Lower lobe of right lung (tissue), 2 donors: ENCODE measurements around the gene TAX1BP1. TPM values are rescaled to one million over a fixed set of nuclear protein-coding genes. Genes with fewer than 3 reads are reported as not detected.

ENCODE experiments used
- ATAC-seq, 2 donors: fragments of 200-7000 bp; cut with Tn5 transposase; one replicate each; pipeline ENCODE4 v1.9.1; 2020 to 2022; ENCODE audit warnings: mild to moderate bottlenecking in 2 of 2, moderate library complexity in 2 of 2
- DNase-seq: peaks from one replicate; pipeline ENCODE4 v3.0.0-alpha.2; 2020
- H3K27ac ChIP-seq: fragments of 200-600 bp; one replicate; pipeline ENCODE4 v1.8.0; 2022
- H3K27me3 ChIP-seq: fragments of 200-600 bp; one replicate; pipeline ENCODE4 v1.8.0; 2022; ENCODE audit warnings: low read depth
- H3K36me3 ChIP-seq: fragments of 200-600 bp; one replicate; pipeline ENCODE4 v1.8.0; 2022; ENCODE audit warnings: mild to moderate bottlenecking
- H3K4me1 ChIP-seq: fragments of 200-600 bp; one replicate; pipeline ENCODE4 v1.8.0; 2022
- H3K4me3 ChIP-seq: fragments of 200-600 bp; one replicate; pipeline ENCODE4 v1.8.0; 2022; ENCODE audit warnings: mild to moderate bottlenecking
- H3K9me3 ChIP-seq: fragments of 200-600 bp; one replicate; pipeline ENCODE4 v1.8.0; 2022
- intact Hi-C: fragments of 100-400 bp; cut with DNase I; formaldehyde crosslinking; loops from one replicate; pipeline ENCODE4 v1.11.0; 2022
- total RNA-seq: library from RNA; stranded (reverse); fragmentation: NEBNext Ultra II Directional; extraction: Animal tissue kit (Norgen Biotek cat#: 25700); gene quantifications from one replicate; pipeline ENCODE4 v1.2.1, GENCODE V29; 2021
- TF ChIP-seq, protein P1 (sequence below): fragments of 200-600 bp; IDR thresholded peaks from one replicate; pipeline ENCODE4 v1.8.0; 2022; ENCODE audit warnings: antibody characterized with exemption, mild to moderate bottlenecking
- donor health status: DM: no; HTN: yes; CAD: no; lungs with severe emphysema.

The TAX1BP1 gene
- total RNA-seq, 1 donor from 2014 or later = 128 TPM

GRCh38 chr7:27812706-27813105 lies 72.7 kb downstream of the TAX1BP1 start:
- ATAC-seq (no peak), DNase-seq (no peak)
- Histone ChIP-seq H3K27me3 (no peaks in the 10 kb centered on the region), H3K27ac (no peak overlapping the region), H3K36me3 (peaks cover 30% of the 10 kb centered on the region), H3K9me3 (no peaks in the 10 kb centered on the region), H3K4me3 (no peak overlapping the region), H3K4me1 (no peaks in the 10 kb centered on the region)
- TF ChIP-seq, protein P1, sequence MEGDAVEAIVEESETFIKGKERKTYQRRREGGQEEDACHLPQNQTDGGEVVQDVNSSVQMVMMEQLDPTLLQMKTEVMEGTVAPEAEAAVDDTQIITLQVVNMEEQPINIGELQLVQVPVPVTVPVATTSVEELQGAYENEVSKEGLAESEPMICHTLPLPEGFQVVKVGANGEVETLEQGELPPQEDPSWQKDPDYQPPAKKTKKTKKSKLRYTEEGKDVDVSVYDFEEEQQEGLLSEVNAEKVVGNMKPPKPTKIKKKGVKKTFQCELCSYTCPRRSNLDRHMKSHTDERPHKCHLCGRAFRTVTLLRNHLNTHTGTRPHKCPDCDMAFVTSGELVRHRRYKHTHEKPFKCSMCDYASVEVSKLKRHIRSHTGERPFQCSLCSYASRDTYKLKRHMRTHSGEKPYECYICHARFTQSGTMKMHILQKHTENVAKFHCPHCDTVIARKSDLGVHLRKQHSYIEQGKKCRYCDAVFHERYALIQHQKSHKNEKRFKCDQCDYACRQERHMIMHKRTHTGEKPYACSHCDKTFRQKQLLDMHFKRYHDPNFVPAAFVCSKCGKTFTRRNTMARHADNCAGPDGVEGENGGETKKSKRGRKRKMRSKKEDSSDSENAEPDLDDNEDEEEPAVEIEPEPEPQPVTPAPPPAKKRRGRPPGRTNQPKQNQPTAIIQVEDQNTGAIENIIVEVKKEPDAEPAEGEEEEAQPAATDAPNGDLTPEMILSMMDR = no peak
- intact Hi-C loops = no loop called here

- Histone ChIP-seq H3K9me3 (no peaks in the 10 kb centered on the region), H3K27me3 (no peaks in the 10 kb centered on the region), H3K36me3 (peaks cover 51% of the 10 kb centered on the region), H3K4me1 (no peaks in the 10 kb centered on the region), H3K4me3 (no peak overlapping the region), H3K27ac (no peak overlapping the region)
- DNase-seq = no peak
- TF ChIP-seq, protein P1 = no peak
- intact Hi-C loops = no loop called here
- ATAC-seq = no peak
Measured at GRCh38 chr7:27822245-27822644, 82.3 kb downstream of the TAX1BP1 start.

GRCh38 chr7:27825891-27826290 lies 85.9 kb downstream of the TAX1BP1 start:
- Histone ChIP-seq H3K27ac (no peak overlapping the region), H3K27me3 (no peaks in the 10 kb centered on the region), H3K4me1 (no peaks in the 10 kb centered on the region), H3K4me3 (no peak overlapping the region), H3K36me3 (peaks cover 48% of the 10 kb centered on the region), H3K9me3 (no peaks in the 10 kb centered on the region)
- ATAC-seq (no peak), DNase-seq (no peak)
- TF ChIP-seq, protein P1 = no peak
- intact Hi-C loops = no loop called here

GRCh38 chr7:27826357-27826756 lies 86.4 kb downstream of the TAX1BP1 start:
- Histone ChIP-seq H3K27ac (no peak overlapping the region), H3K27me3 (no peaks in the 10 kb centered on the region), H3K9me3 (no peaks in the 10 kb centered on the region), H3K4me3 (no peak overlapping the region), H3K36me3 (peaks cover 52% of the 10 kb centered on the region), H3K4me1 (no peaks in the 10 kb centered on the region)
- no peak for ATAC-seq
- DNase-seq = no peak
- intact Hi-C loops = no loop called here
- TF ChIP-seq, protein P1 = no peak

GRCh38 chr7:27834179-27834921 lies 94.4 kb downstream of the TAX1BP1 start:
- TF ChIP-seq, protein P1 = no peak
- H3K36me3 ChIP-seq = peaks cover 35% of the 10 kb centered on the region
- ATAC-seq (peak in 1 of 2 donors; percentile 11), DNase-seq (no peak)
- H3K4me3 ChIP-seq = no peak overlapping the region
- intact Hi-C loops = no loop called here
- H3K4me1 ChIP-seq = no peaks in the 10 kb centered on the region
- no peaks in the 10 kb centered on the region for H3K27me3 ChIP-seq
- no peaks in the 10 kb centered on the region for H3K9me3 ChIP-seq
- H3K27ac ChIP-seq = no peak overlapping the region
